ENCODE measurements around the gene CORT. TPM values are rescaled to one million over a fixed set of nuclear protein-coding genes. Genes with fewer than 3 reads are reported as not detected.

The CORT gene
- total RNA-seq, 1 experiment from 2014 or later, result 1.6 TPM

DNA sequence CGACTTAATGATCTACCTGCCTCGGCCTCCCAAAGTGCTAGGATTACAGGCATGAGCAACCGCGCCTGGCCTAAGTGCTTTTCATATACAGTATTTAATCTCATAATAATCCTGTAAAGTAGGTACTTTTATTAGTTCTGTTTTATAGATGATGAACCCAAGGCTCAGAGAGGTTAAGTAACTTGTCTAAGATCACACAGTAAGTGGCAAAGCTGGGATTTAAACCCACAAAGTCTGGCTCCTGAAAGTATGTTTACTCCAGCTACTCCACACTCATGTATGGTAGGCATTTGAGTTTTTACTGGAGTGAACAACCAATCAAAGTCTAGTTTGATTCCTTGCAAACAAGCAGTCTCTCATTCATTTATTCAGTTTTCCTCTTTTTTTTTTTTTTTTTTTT, 20.2 kb downstream of the CORT start:
- peaks cover 13% of the 10 kb centered on the region for H3K79me2 ChIP-seq (ENCODE audit: low read depth)
- no peaks in the 10 kb centered on the region for H3K9me2 ChIP-seq (ENCODE audit: insufficient read depth)
- no peaks in the 10 kb centered on the region for H3K27me3 ChIP-seq (ENCODE audit: insufficient read depth, low read depth)
- H3K36me3 ChIP-seq (ENCODE audit: low read depth), result no peaks in the 10 kb centered on the region
- H3K9me3 ChIP-seq (ENCODE audit: insufficient read depth, low read depth), result no peaks in the 10 kb centered on the region
- CTCF ChIA-PET, result no interaction called here
- intact Hi-C loops (cut with micrococcal nuclease; ENCODE audit: unreplicated experiment), result no loop called here
- peaks cover 4% of the 10 kb centered on the region; the same call in 1 of the 2 replicates for H4K20me1 ChIP-seq (ENCODE audit: insufficient read depth)
- H3K4me3 ChIP-seq, result no peak overlapping the region
- H3F3A ChIP-seq (ENCODE audit: insufficient read depth, low read depth), result peaks cover 12% of the 10 kb centered on the region; the same call in 1 of the 2 replicates
- TF ChIP-seq EZH2 (IDR thresholded peaks at IDR 0.05; ENCODE audit: low read depth), result no peak
- TF ChIP-seq CTCF (conservative IDR thresholded peaks at IDR 0.05), result no peak
- DNase-seq, result no peak
- H3K4me1 ChIP-seq (replicated peaks; ENCODE audit: insufficient read depth), result no peaks in the 10 kb centered on the region; the same call in 1 of the 2 replicates
- H2AFZ ChIP-seq, result no peak overlapping the region
- POLR2A ChIA-PET (ENCODE audit: unreplicated experiment), result no interaction called here
- H3K4me2 ChIP-seq, result no peak overlapping the region
- no peak overlapping the region for H3K27ac ChIP-seq
- no TSS peak for BruUV-seq (replicated peaks)

DNA sequence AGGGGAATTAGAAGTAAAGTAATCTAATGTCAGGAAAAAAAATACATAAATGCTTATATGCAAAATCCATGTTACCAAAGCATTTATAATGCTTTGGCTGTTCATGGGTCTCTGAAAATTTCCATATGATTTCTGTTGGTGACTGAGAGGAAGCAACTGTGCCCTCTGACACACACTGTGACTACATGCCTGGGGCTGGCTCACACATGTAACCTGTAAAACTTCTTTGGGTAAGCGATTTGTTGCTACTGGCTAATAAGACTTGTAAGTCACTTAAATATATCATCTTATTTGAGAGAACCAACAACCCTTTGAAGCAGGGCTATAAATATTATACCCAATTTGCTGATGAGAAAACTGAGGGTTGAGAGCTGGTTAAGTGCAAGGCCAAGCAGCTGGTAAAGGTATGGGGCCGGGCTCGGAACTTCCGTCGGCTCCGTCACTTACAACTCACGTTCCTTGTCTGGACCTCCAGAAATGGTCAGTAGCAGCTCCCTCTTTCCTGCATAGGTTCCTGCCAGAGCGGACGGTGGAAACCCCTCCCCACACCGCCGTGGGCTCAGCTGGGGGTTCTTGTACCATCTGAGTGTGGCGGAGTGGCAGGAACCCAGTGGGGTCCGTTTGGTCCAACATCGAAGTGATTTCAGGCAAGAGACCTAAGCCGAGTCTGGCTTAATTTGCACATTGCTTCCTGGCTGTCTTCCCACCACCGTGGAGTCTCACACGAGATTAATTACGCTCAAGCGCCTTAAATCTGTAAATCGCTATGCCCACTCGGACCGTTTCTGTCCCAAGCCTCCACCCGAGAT, 21.8 kb downstream of the CORT start:
- Histone ChIP-seq H3K79me2 (ENCODE audit: low read depth) (peaks cover 29% of the 10 kb centered on the region), H3K9me2 (ENCODE audit: insufficient read depth) (no peaks in the 10 kb centered on the region), H4K20me1 (ENCODE audit: insufficient read depth) (peaks cover 4% of the 10 kb centered on the region; the same call in 1 of the 2 replicates), H3F3A (ENCODE audit: insufficient read depth, low read depth) (peaks cover 12% of the 10 kb centered on the region; the same call in 1 of the 2 replicates), H3K36me3 (ENCODE audit: low read depth) (no peaks in the 10 kb centered on the region), H3K4me2 (peak overlapping the region; percentile 84), H3K9me3 (ENCODE audit: insufficient read depth, low read depth) (no peaks in the 10 kb centered on the region), H3K4me3 (peak overlapping the region; percentile 64), H3K27me3 (ENCODE audit: insufficient read depth, low read depth) (no peaks in the 10 kb centered on the region), H3K27ac (peak overlapping the region; percentile 60), H3K4me1 (replicated peaks; ENCODE audit: insufficient read depth) (peaks cover 8% of the 10 kb centered on the region), H2AFZ (peak overlapping the region; percentile 81)
- CTCF ChIA-PET, result no interaction called here
- intact Hi-C loops (cut with micrococcal nuclease; ENCODE audit: unreplicated experiment), result no loop called here
- peak in 1 of 2 experiments; percentile 34 for DNase-seq
- TSS peak; percentile 56 for BruUV-seq (replicated peaks)
- POLR2A ChIA-PET (ENCODE audit: unreplicated experiment), result no interaction called here
- TF ChIP-seq CTCF (conservative IDR thresholded peaks at IDR 0.05), result no peak
- TF ChIP-seq EZH2 (IDR thresholded peaks at IDR 0.05; ENCODE audit: low read depth), result no peak

GRCh38 chr1:10472220-10473144, 22.7 kb downstream of the CORT start, which contains the start of gene DFFA:
DFFA (minus strand) TSS chr1:10472529; CDS start chr1:10472458, 71 bp downstream.
- H3K4me2 ChIP-seq, result peak within 1 kb of the TSS; percentile 84
- H3K9me2 ChIP-seq (ENCODE audit: insufficient read depth), result no peaks in the 10 kb centered on the region
- peaks cover 17% of the 10 kb centered on the region for H3K4me1 ChIP-seq (replicated peaks; ENCODE audit: insufficient read depth)
- no peaks in the 10 kb centered on the region for H3K9me3 ChIP-seq (ENCODE audit: insufficient read depth, low read depth)
- ChIA-PET CTCF (interaction anchor here (0.5 to 0.6 kb wide), 2 partner anchors 43 to 1173 kb away, joined by 3 to 12 read pairs; no protein-coding TSS in a partner anchor), POLR2A (ENCODE audit: unreplicated experiment) (interaction anchor here (0.7 kb wide), 1 partner anchor 260 kb away, joined by 5 read pairs; no protein-coding TSS in a partner anchor)
- DNase-seq, result peak; percentile 87 to 88
- H3K27me3 ChIP-seq (ENCODE audit: insufficient read depth, low read depth), result no peaks in the 10 kb centered on the region
- H3K4me3 ChIP-seq, result peak within 1 kb of the TSS; percentile 64
- no peak for TF ChIP-seq CTCF (conservative IDR thresholded peaks at IDR 0.05)
- no peak for TF ChIP-seq EZH2 (IDR thresholded peaks at IDR 0.05; ENCODE audit: low read depth)
- H3K27ac ChIP-seq, result peak within 1 kb of the TSS; percentile 60
- intact Hi-C loops (cut with micrococcal nuclease; ENCODE audit: unreplicated experiment), result no loop called here
- peak within 1 kb of the TSS; percentile 81 for H2AFZ ChIP-seq
- no peaks in the 10 kb centered on the region for H3K36me3 ChIP-seq (ENCODE audit: low read depth)
- H3K79me2 ChIP-seq (ENCODE audit: low read depth), result peaks cover 36% of the 10 kb centered on the region
- H3F3A ChIP-seq (ENCODE audit: insufficient read depth, low read depth), result peaks cover 12% of the 10 kb centered on the region; the same call in 1 of the 2 replicates
- H4K20me1 ChIP-seq (ENCODE audit: insufficient read depth), result peaks cover 4% of the 10 kb centered on the region; the same call in 1 of the 2 replicates
- no TSS peak for BruUV-seq (replicated peaks)

Data from PC-9 (cell line).